HG02885 (cell line): ENCODE results near the gene CBX2.

Experiments used
- ATAC-seq: cut with Tn5 transposase; IDR thresholded peaks from one replicate; pipeline ENCODE4 v1.9.1; 2021; ENCODE audit warnings: mild to moderate bottlenecking; ENCODE audit not compliant: unreplicated experiment, poor library complexity

Gene CBX2

DNA sequence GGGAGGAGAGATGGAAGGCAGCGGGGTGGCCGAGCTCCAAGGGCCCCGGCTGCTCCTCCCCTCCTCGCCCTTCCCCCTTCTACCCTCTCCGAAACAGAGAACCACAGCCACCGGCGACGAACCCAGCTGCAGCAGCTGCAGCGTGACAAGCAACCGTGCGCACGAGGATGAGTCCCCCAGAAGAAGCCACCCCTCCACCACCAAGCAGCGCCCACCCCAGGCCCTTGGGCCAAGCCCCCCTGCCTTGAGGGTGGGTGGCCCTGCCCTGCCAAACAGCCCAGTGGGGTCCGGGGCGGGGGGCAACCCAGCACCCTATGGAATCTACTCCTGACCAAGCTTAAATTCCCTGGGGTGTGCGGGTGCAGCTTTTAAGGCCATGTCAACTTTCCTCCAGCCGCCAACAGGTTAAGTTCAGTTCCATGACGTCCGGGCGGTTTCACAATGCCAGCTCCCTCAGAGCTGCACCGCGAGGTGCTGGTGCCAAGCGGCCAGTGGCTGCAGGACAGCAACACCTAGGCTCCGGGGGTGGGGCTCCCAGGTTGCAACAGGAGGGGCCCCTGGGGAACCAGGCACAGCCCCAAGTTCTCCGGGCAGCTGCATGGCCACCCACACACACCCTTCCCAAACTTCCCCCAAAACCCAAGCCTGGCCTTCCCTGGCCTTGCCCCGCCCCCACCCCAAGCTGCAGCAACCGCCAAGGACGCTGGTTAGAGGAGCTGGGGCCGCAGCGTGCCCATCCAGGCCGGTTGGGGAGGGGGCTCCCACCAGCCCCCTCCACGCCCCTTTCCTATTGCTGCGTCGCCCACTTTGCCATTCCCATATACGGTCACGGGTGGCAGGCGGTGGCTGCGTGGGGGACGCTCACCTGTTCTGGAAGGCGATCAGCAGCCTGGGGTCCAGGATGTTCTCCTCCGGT is 59.3 kb downstream of the CBX2 start:
- ATAC-seq, result no peak
